Mesodermal cell (in vitro differentiated cells): Measurements from ENCODE around the gene TNRC6B.

Experiments
- H3K27ac ChIP-seq: 2 replicates; pipeline ENCODE4 v1.7.0; 2013; ENCODE audit warnings: mild to moderate bottlenecking, low read depth, low read length, moderate library complexity; ENCODE audit not compliant: severe bottlenecking
- H3K36me3 ChIP-seq: 2 replicates; pipeline ENCODE4 v1.7.1; 2013; ENCODE audit warnings: mild to moderate bottlenecking, low read length, moderate library complexity; ENCODE audit not compliant: control insufficient read depth, insufficient read depth
- H3K4me1 ChIP-seq: one replicate; pipeline ENCODE4 v1.7.1; 2013; ENCODE audit warnings: mild to moderate bottlenecking, low read length; ENCODE audit not compliant: insufficient read depth, control insufficient read depth, poor library complexity, severe bottlenecking
- H3K4me3 ChIP-seq: 2 replicates; pipeline ENCODE4 v1.7.0; 2013; ENCODE audit warnings: low read length, control low read depth, mild to moderate bottlenecking; ENCODE audit not compliant: insufficient read depth, poor library complexity, severe bottlenecking; ENCODE audit errors: extremely low read depth
- H3K9me3 ChIP-seq: 2 replicates; pipeline ENCODE4 v1.7.1; 2013; ENCODE audit warnings: mild to moderate bottlenecking, low read length, moderate library complexity; ENCODE audit not compliant: control insufficient read depth
- WGBS, 2 experiments: methylation state at CpG; one replicate each; pipeline ENCODE4 v1.1.5; 2013; ENCODE audit warnings: missing lambda C conversion rate in 2 of 2; ENCODE audit not compliant: insufficient coverage in 2 of 2; 5-methylcytosine and 5-hydroxymethylcytosine counted together

The TNRC6B gene

GRCh38 chr22:40326905-40327735 lies 149.4 kb downstream of the TNRC6B start:
- Histone ChIP-seq H3K4me3 (no peak overlapping the region), H3K36me3 (peaks cover 48% of the 10 kb centered on the region)
- WGBS, 2 experiments = 78 to 95% methylated on average over 2 to 4 of the region's 10 CpGs

GRCh38 chr22:40328546-40329456 lies 151.1 kb downstream of the TNRC6B start:
- Histone ChIP-seq H3K4me3 (no peak overlapping the region), H3K27ac (no peak overlapping the region), H3K9me3 (no peaks in the 10 kb centered on the region), H3K36me3 (peaks cover 41% of the 10 kb centered on the region), H3K4me1 (peaks cover 64% of the 10 kb centered on the region)
- WGBS, 2 experiments = no CpG with 5 or more reads among the region's 9 CpGs

More at GRCh38 chr22:40326905-40327735, 149.4 kb downstream of the TNRC6B start:
- Histone ChIP-seq H3K27ac (peak overlapping the region; percentile 25), H3K9me3 (no peaks in the 10 kb centered on the region), H3K4me1 (peaks cover 66% of the 10 kb centered on the region)

GRCh38 chr22:40329466-40329865 lies 151.7 kb downstream of the TNRC6B start:
- Histone ChIP-seq H3K9me3 (no peaks in the 10 kb centered on the region), H3K4me1 (peaks cover 62% of the 10 kb centered on the region), H3K4me3 (no peak overlapping the region), H3K27ac (no peak overlapping the region), H3K36me3 (peaks cover 44% of the 10 kb centered on the region)
- WGBS, 2 experiments = 95 to 100% methylated on average over 3 to 6 of the region's 9 CpGs

- no peak overlapping the region for H3K4me3 ChIP-seq
- WGBS, 2 experiments = 94% methylated on average over 2 of the region's 4 CpGs; no CpG with 5 or more reads in 1 of the 2 experiments
- H3K27ac ChIP-seq = no peak overlapping the region
- peaks cover 39% of the 10 kb centered on the region for H3K36me3 ChIP-seq
- peaks cover 62% of the 10 kb centered on the region for H3K4me1 ChIP-seq
- no peaks in the 10 kb centered on the region for H3K9me3 ChIP-seq
Observed at GRCh38 chr22:40330086-40330485, 152.4 kb downstream of the TNRC6B start.

GRCh38 chr22:40330615-40331014 lies 152.9 kb downstream of the TNRC6B start:
- peaks cover 59% of the 10 kb centered on the region for H3K4me1 ChIP-seq
- 89 to 92% methylated on average over 8 to 9 of the region's 10 CpGs for WGBS, 2 experiments
- peaks cover 34% of the 10 kb centered on the region for H3K36me3 ChIP-seq
- no peaks in the 10 kb centered on the region for H3K9me3 ChIP-seq
- no peak overlapping the region for H3K4me3 ChIP-seq
- H3K27ac ChIP-seq = no peak overlapping the region

GRCh38 chr22:40331706-40332105 lies 154.0 kb downstream of the TNRC6B start:
- WGBS, 2 experiments = 63 to 72% methylated on average over 2 to 4 of the region's 4 CpGs
- H3K9me3 ChIP-seq = no peaks in the 10 kb centered on the region
- peak overlapping the region; percentile 80 for H3K27ac ChIP-seq
- no peak overlapping the region for H3K4me3 ChIP-seq
- peaks cover 55% of the 10 kb centered on the region for H3K4me1 ChIP-seq
- H3K36me3 ChIP-seq = peaks cover 33% of the 10 kb centered on the region

GRCh38 chr22:40332319-40332781 lies 154.6 kb downstream of the TNRC6B start:
- peaks cover 28% of the 10 kb centered on the region for H3K36me3 ChIP-seq
- 77 to 79% methylated on average over 7 to 8 of the region's 9 CpGs for WGBS, 2 experiments
- no peak overlapping the region for H3K4me3 ChIP-seq
- peak overlapping the region; percentile 80 for H3K27ac ChIP-seq
- H3K4me1 ChIP-seq = peaks cover 49% of the 10 kb centered on the region
- no peaks in the 10 kb centered on the region for H3K9me3 ChIP-seq

GRCh38 chr22:40334060-40334459 lies 156.3 kb downstream of the TNRC6B start:
- Histone ChIP-seq H3K4me3 (no peak overlapping the region), H3K9me3 (no peaks in the 10 kb centered on the region), H3K36me3 (peaks cover 21% of the 10 kb centered on the region), H3K4me1 (peaks cover 32% of the 10 kb centered on the region), H3K27ac (no peak overlapping the region)
- 87 to 92% methylated on average over 2 of the region's 2 CpGs for WGBS, 2 experiments

GRCh38 chr22:40334899-40335298 lies 157.2 kb downstream of the TNRC6B start:
- no peaks in the 10 kb centered on the region for H3K9me3 ChIP-seq
- H3K27ac ChIP-seq = no peak overlapping the region
- 80% methylated on average over 1 of the region's 2 CpGs; no CpG with 5 or more reads in 1 of the 2 experiments for WGBS, 2 experiments
- no peak overlapping the region for H3K4me3 ChIP-seq
- peaks cover 29% of the 10 kb centered on the region for H3K4me1 ChIP-seq
- H3K36me3 ChIP-seq = peaks cover 15% of the 10 kb centered on the region

GRCh38 chr22:40335358-40335757 lies 157.6 kb downstream of the TNRC6B start:
- Histone ChIP-seq H3K36me3 (peaks cover 10% of the 10 kb centered on the region), H3K27ac (no peak overlapping the region), H3K4me1 (peaks cover 25% of the 10 kb centered on the region), H3K4me3 (no peak overlapping the region), H3K9me3 (no peaks in the 10 kb centered on the region)
- WGBS, 2 experiments = 93 to 94% methylated on average over 2 of the region's 2 CpGs
